UCSD-AML1 (cell line): ENCODE data around the gene TEKTIP1.
A peak's percentile ranks its signal among the peaks of the same experiment; 100 is the strongest.
"Not testable (repeated sequence)": the region's sequence is repeated elsewhere in the genome, so short reads cannot be mapped to it uniquely, and the experiment has no call there.

Experiments used
- DNase-seq: peaks from one replicate; lab custom pipeline; 2025; ENCODE audit not compliant: unreplicated experiment; lab: John Stamatoyannopoulos, UW

The TEKTIP1 gene

GRCh38 chr19:3556423-3556977, 17.5 kb downstream of the TEKTIP1 start:
- DNase-seq = no peak

GRCh38 chr19:3556978-3557460, 18.0 kb downstream of the TEKTIP1 start:
- peak; percentile 38 for DNase-seq

GRCh38 chr19:3557461-3558248, 18.7 kb downstream of the TEKTIP1 start, which contains the start of gene MFSD12:
Gene MFSD12 (minus strand): TSS chr19:3557586. CDS start chr19:3557403, 183 bp downstream.
- DNase-seq = peak; percentile 94

GRCh38 chr19:3563709-3564524, 24.9 kb downstream of the TEKTIP1 start:
- no peak for DNase-seq

- DNase-seq = no peak
These were observed 26.2 kb downstream of the TEKTIP1 start for GRCh38 chr19:3565139-3565538.

GRCh38 chr19:3570042-3570441, 31.1 kb downstream of the TEKTIP1 start:
- not testable (repeated sequence) for DNase-seq

GRCh38 chr19:3570606-3571011, 31.6 kb downstream of the TEKTIP1 start:
- no peak for DNase-seq

GRCh38 chr19:3572132-3572854, 33.3 kb downstream of the TEKTIP1 start:
- DNase-seq = peak; percentile 100

- DNase-seq = no peak
These were observed 33.8 kb downstream of the TEKTIP1 start, which contains the start of gene HMG20B for GRCh38 chr19:3572855-3573161. Gene HMG20B (plus strand): TSS chr19:3572944. CDS start chr19:3573310, 366 bp downstream.

GRCh38 chr19:3573162-3573857, 34.3 kb downstream of the TEKTIP1 start:
- peak; percentile 51 for DNase-seq

GRCh38 chr19:3573858-3574637, 35.1 kb downstream of the TEKTIP1 start:
- peak; percentile 99 for DNase-seq

- peak; percentile 55 for DNase-seq
These were observed 36.3 kb downstream of the TEKTIP1 start for GRCh38 chr19:3575260-3575741.

- DNase-seq = no peak
These were observed 37.1 kb downstream of the TEKTIP1 start for GRCh38 chr19:3575949-3576673.

GRCh38 chr19:3576696-3577443, 37.9 kb downstream of the TEKTIP1 start:
- DNase-seq = no peak

- DNase-seq = no peak
These were observed 38.9 kb downstream of the TEKTIP1 start for GRCh38 chr19:3577723-3578344.

- no peak for DNase-seq
These were observed 39.4 kb downstream of the TEKTIP1 start for GRCh38 chr19:3578390-3578789.

GRCh38 chr19:3580156-3580934, 41.4 kb downstream of the TEKTIP1 start:
- DNase-seq = no peak
